Measurements from ENCODE around the gene TELO2.

Gene TELO2

GRCh38 chr16:1448536-1449116 lies 44.5 kb upstream of the TELO2 start (continued):
- TF ChIP-seq ZBTB49 (tag by site-specific recombination; IDR thresholded peaks at IDR 0.05; ENCODE audit: low read depth) (no peak), SP7 (tag by site-specific recombination; IDR thresholded peaks at IDR 0.05) (no peak), ZNF132 (tag by site-specific recombination; IDR thresholded peaks at IDR 0.05; ENCODE audit: borderline replicate concordance) (no peak), ZNF837 (tag by site-specific recombination; IDR thresholded peaks at IDR 0.05) (no peak), ZNF350 (tag by site-specific recombination; IDR thresholded peaks at IDR 0.05) (no peak), ZNF449 (tag by site-specific recombination; IDR thresholded peaks at IDR 0.05) (no peak), ZNF624 (tag by site-specific recombination; IDR thresholded peaks at IDR 0.05) (no peak), ZBTB8A (tag by site-specific recombination; IDR thresholded peaks at IDR 0.05) (no peak), ZNF658 (tag by site-specific recombination; IDR thresholded peaks at IDR 0.05) (no peak)

- Histone ChIP-seq H3K4me1 (ENCODE audit: control insufficient read depth, insufficient read depth, low read length) (no peaks in the 10 kb centered on the region), H3K36me3 (ENCODE audit: control insufficient read depth in 2 of 2, insufficient read depth in 1 of 2, low read length in 2 of 2) (peaks cover 0 to 64% of the 10 kb centered on the region in 2 experiments; a peak in 1 of 3 replicates)
- POLR2A ChIA-PET, result no interaction called here
Measured at GRCh38 chr16:1449201-1449788, 43.9 kb upstream of the TELO2 start.

More at GRCh38 chr16:1449201-1449788, 43.9 kb upstream of the TELO2 start:
- no peaks in the 10 kb centered on the region for H3K9me3 ChIP-seq (ENCODE audit: control insufficient read depth, insufficient read depth, low read depth, low read length)
- TF ChIP-seq ZNF140 (tag by site-specific recombination; IDR thresholded peaks at IDR 0.05) (no peak), KLF10 (tag by site-specific recombination; IDR thresholded peaks at IDR 0.05) (no peak), ZNF223 (tag by site-specific recombination; IDR thresholded peaks at IDR 0.05) (no peak), ZNF350 (tag by site-specific recombination; IDR thresholded peaks at IDR 0.05) (no peak), ZBTB11 (tag by site-specific recombination; conservative IDR thresholded peaks at IDR 0.05; ENCODE audit: low read depth) (no peak), SETDB1 (IDR thresholded peaks at IDR 0.05; ENCODE audit: insufficient read length, low read length) (no peak), ZNF146 (tag by site-specific recombination; IDR thresholded peaks at IDR 0.05) (no peak), ZSCAN23 (tag by site-specific recombination; IDR thresholded peaks at IDR 0.05) (no peak), ZFP37 (tag by site-specific recombination; IDR thresholded peaks at IDR 0.05) (no peak), ZNF658 (tag by site-specific recombination; IDR thresholded peaks at IDR 0.05) (no peak), MYNN (tag by site-specific recombination; IDR thresholded peaks at IDR 0.05; ENCODE audit: borderline replicate concordance) (no peak), PRDM4 (tag by site-specific recombination; IDR thresholded peaks at IDR 0.05) (no peak)
- no peak overlapping the region for H3K4me3 ChIP-seq (ENCODE audit: low read depth, low read length)
- CTCF ChIA-PET, result no interaction called here
- H3K27ac ChIP-seq (ENCODE audit: extremely low read depth, low read depth, low read length), result no peak overlapping the region
